A549 (cell line): ENCODE measurements around the gene CDH1. TPM values are rescaled to one million over a fixed set of nuclear protein-coding genes. Genes with fewer than 3 reads are reported as not detected.

Experiments used
- ATAC-seq, 2 experiments: fragments of 200-7000 bp in 1 of 2; fragments of >200 bp in 1 of 2; cut with Nextera tagmentation in 1 of 2; cut with Tn5 transposase in 1 of 2; 3 replicates each; pipeline versions ENCODE4 v1.8.0 to v1.9.1; 2018 to 2020; ENCODE audit warnings: mild to moderate bottlenecking in 1 of 2, moderate library complexity in 1 of 2
- CTCF ChIA-PET: fragments of 300-600 bp; sonication (Branson Sonifier 250); formaldehyde crosslinking; extraction: SDS; loops from one replicate; lab custom pipeline; 2021; ENCODE audit warnings: antibody characterized with exemption, inconsistent platforms; lab: Yijun Ruan, JAX
- POLR2A ChIA-PET: fragments of 350-600 bp; formaldehyde crosslinking; extraction: SDS; loops from one replicate; lab custom pipeline; 2021; ENCODE audit warnings: antibody characterized with exemption, inconsistent platforms; lab: Yijun Ruan, JAX
- DNase-seq, 2 experiments: peaks; one replicate each; pipeline versions ENCODE4 v3.0.0 to v3.0.0-alpha.2; 2011 to 2016; ENCODE audit warnings: low read depth in 1 of 2, low spot score in 1 of 2
- FAIRE-seq: peaks from 2 replicates; lab custom pipeline; 2011; peaks lifted over from hg19 to GRCh38; lab: Jason Lieb, UNC
- H3K27ac ChIP-seq, 2 experiments: fragments of >200 bp; sonication (Bioruptor Twin); formaldehyde crosslinking; 3 replicates each; pipeline ENCODE4 v1.5.1; 2016 to 2017
- H3K4me1 ChIP-seq: fragments of >200 bp; sonication (Bioruptor Twin); formaldehyde crosslinking; 3 replicates; pipeline ENCODE4 v1.6.1; 2016
- H3K4me2 ChIP-seq: fragments of >200 bp; sonication (Bioruptor Twin); formaldehyde crosslinking; 3 replicates; pipeline ENCODE4 v1.6.1; 2016
- H3K4me3 ChIP-seq: fragments of >200 bp; sonication (Bioruptor Twin); formaldehyde crosslinking; 3 replicates; pipeline ENCODE4 v1.5.1; 2016
- H3K9me3 ChIP-seq: fragments of >200 bp; sonication (Bioruptor Twin); formaldehyde crosslinking; 3 replicates; pipeline ENCODE4 v1.6.1; 2016
- BCL3 ChIP-seq: fragments of >200 bp; sonication (Bioruptor Twin); formaldehyde crosslinking; IDR thresholded peaks from 3 replicates; pipeline ENCODE4 v1.6.1; 2016
- CBX8 ChIP-seq: fragments of 200-600 bp; sonication (generic); IDR thresholded peaks from 2 replicates; pipeline ENCODE4 v1.6.1; 2016
- EHF ChIP-seq: fragments of 250-450 bp; sonication (Bioruptor Pico); IDR thresholded peaks from 2 replicates; pipeline ENCODE4 v1.5.0; 2020; ENCODE audit warnings: mild to moderate bottlenecking
- EHMT2 ChIP-seq: fragments of 200-600 bp; sonication (generic); IDR thresholded peaks from 2 replicates; pipeline ENCODE4 v1.6.1; 2016; ENCODE audit warnings: antibody characterized with exemption, low read depth, mild to moderate bottlenecking, moderate library complexity
- FOSB ChIP-seq: fragments of 250-450 bp; sonication (Bioruptor Pico); IDR thresholded peaks from 2 replicates; pipeline ENCODE4 v1.5.0; 2020; ENCODE audit warnings: mild to moderate bottlenecking, moderate library complexity
- FOSL2 ChIP-seq, 2 experiments: fragments of 450-650 bp in 1 of 2; fragments of >200 bp in 1 of 2; sonication (Bioruptor Twin) in 1 of 2; formaldehyde crosslinking; IDR thresholded peaks; 2 replicates each; pipeline versions ENCODE4 v1.5.0 to v1.6.1; 2016 to 2020; ENCODE audit warnings: mild to moderate bottlenecking in 1 of 2, moderate library complexity in 1 of 2
- FOXS1 ChIP-seq: fragments of 250-450 bp; sonication (Bioruptor Pico); IDR thresholded peaks from 2 replicates; pipeline ENCODE4 v1.5.0; 2020; ENCODE audit warnings: mild to moderate bottlenecking, moderate library complexity
- HES2 ChIP-seq: fragments of >200 bp; sonication (Bioruptor Twin); formaldehyde crosslinking; IDR thresholded peaks from 2 replicates; pipeline ENCODE4 v1.6.1; 2016
- HOXA7 ChIP-seq: fragments of 250-450 bp; sonication (Bioruptor Pico); IDR thresholded peaks from 2 replicates; pipeline ENCODE4 v1.5.0; 2020; ENCODE audit warnings: mild to moderate bottlenecking, moderate library complexity
- JUN ChIP-seq, 2 experiments: fragments of >200 bp; sonication (Bioruptor Twin); formaldehyde crosslinking; IDR thresholded peaks; 2 replicates in 1 of 2; 3 replicates in 1 of 2; pipeline ENCODE4 v1.6.1; 2016 to 2017
- JUNB ChIP-seq: fragments of >200 bp; sonication (Bioruptor Twin); formaldehyde crosslinking; IDR thresholded peaks from 2 replicates; pipeline ENCODE4 v1.6.1; 2016
- MAFK ChIP-seq: fragments of 450-650 bp; IDR thresholded peaks from 2 replicates; pipeline ENCODE4 v1.6.1; 2014; ENCODE audit not compliant: partially characterized antibody
- MYC ChIP-seq: IDR thresholded peaks from 2 replicates; pipeline ENCODE4 v1.6.1; 2012; ENCODE audit warnings: mild to moderate bottlenecking, inconsistent platforms, low read length, improper control_type of control experiment, borderline replicate concordance
- NPAS2 ChIP-seq: fragments of 250-450 bp; sonication (Bioruptor Pico); IDR thresholded peaks from 2 replicates; pipeline ENCODE4 v1.8.0; 2022; ENCODE audit warnings: mild to moderate bottlenecking, moderate library complexity, borderline replicate concordance
- PHF8 ChIP-seq: fragments of 200-600 bp; sonication (generic); IDR thresholded peaks from 2 replicates; pipeline ENCODE4 v1.6.1; 2016; ENCODE audit warnings: low read depth, mild to moderate bottlenecking, antibody characterized with exemption, moderate library complexity, borderline replicate concordance
- ZC3H11A ChIP-seq: fragments of 450-650 bp; IDR thresholded peaks from 2 replicates; pipeline ENCODE4 v1.6.1; 2014; ENCODE audit warnings: antibody characterized with exemption, mild to moderate bottlenecking
- ZFP36 ChIP-seq: fragments of 450-650 bp; IDR thresholded peaks from 2 replicates; pipeline ENCODE4 v1.6.1; 2014; ENCODE audit warnings: borderline replicate concordance; ENCODE audit not compliant: partially characterized antibody
- ZSCAN20 ChIP-seq: fragments of 250-450 bp; sonication (Bioruptor Pico); IDR thresholded peaks from 2 replicates; pipeline ENCODE4 v1.8.0; 2022; ENCODE audit warnings: mild to moderate bottlenecking, moderate library complexity
- WGBS: methylation state at CpG from one replicate; pipeline ENCODE4 v1.1.6; 2017; ENCODE audit errors: missing lambda C conversion rate; 5-methylcytosine and 5-hydroxymethylcytosine counted together
- polyA plus RNA-seq, 4 experiments: library from polyadenylated mRNA; depleted of rRNA in 3 of 4; stranded (reverse); fragments of >200 nt; fragmentation: RNase III in 1 of 4; extraction: RNeasy Plus Mini Kit Qiagen cat#74134 plus additional on column Dnase treatment in 1 of 4; gene quantifications; 2 replicates in 3 of 4; 3 replicates in 1 of 4; pipeline ENCODE4 v1.2.3, GENCODE V29; 2011 to 2017

Gene CDH1
- polyA plus RNA-seq, 2 of the 4 experiments (the other 2 are of a cell fraction), result 6.0 to 24.5 TPM

GRCh38 chr16:68851601-68852000, 114.5 kb downstream of the CDH1 start:
- no peak overlapping the region for H3K4me3 ChIP-seq
- no peaks in the 10 kb centered on the region for H3K4me1 ChIP-seq
- no peak for FAIRE-seq
- no peak for ATAC-seq
- no peaks in the 10 kb centered on the region for H3K9me3 ChIP-seq
- H3K4me2 ChIP-seq, result no peak overlapping the region
- H3K27ac ChIP-seq, result no peak overlapping the region
- WGBS, result 90% methylated on average over 2 of the region's 2 CpGs
- TF ChIP-seq MYC (no peak), JUNB (no peak), EHMT2 (no peak), NPAS2 (CRISPR knock-in tag) (no peak), FOSB (no peak)
- TF ChIP-seq, all 56 proteins: peak for 0
- ChIA-PET CTCF (interaction anchor here (1.2 to 1.5 kb wide), 2 partner anchors 272 to 324 kb away, joined by 4 read pairs; no protein-coding TSS in a partner anchor), POLR2A (no interaction called here)
- DNase-seq, result no peak

DNA sequence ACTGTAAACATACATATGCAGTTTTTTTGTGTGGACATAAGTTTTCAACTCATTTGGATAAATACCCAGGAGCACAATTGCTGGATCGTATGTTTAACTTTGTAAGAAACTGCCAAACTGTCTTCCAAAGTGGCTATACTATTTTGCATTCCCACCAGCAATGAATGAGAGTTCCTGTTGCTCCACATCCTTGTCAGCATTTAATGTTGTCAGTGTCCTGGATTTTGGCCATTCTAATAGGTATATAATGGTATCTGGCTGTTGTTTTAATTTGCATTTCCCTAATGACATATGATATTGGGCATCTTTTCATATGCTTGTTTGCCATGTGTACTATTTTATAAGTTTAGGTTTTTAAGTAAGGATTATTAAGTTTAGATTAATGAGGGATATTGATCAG, 120.4 kb downstream of the CDH1 start:
- ChIA-PET POLR2A (no interaction called here), CTCF (interaction anchor here (0.9 kb wide), 1 partner anchor 256 kb away, joined by 3 read pairs; no protein-coding TSS in a partner anchor)
- no peak for TF ChIP-seq FOXS1
- no peak for TF ChIP-seq EHF (CRISPR knock-in tag)
- no peak for TF ChIP-seq ZSCAN20 (CRISPR knock-in tag)
- no peak for TF ChIP-seq HES2
- no peak for TF ChIP-seq ZC3H11A
- TF ChIP-seq JUN (IDR thresholded peaks at IDR 0.05), result no peak
- no peak for TF ChIP-seq HOXA7
- TF ChIP-seq ZFP36, result peak; percentile 19
- no peak overlapping the region for H3K27ac ChIP-seq
- peaks cover 5% of the 10 kb centered on the region; the same call in 1 of the 3 replicates for H3K9me3 ChIP-seq
- DNase-seq (no peak), FAIRE-seq (no peak), ATAC-seq (no peak)
- H3K4me2 ChIP-seq, result no peak overlapping the region
- 88% methylated on average over 1 of the region's 1 CpG for WGBS
- H3K4me1 ChIP-seq, result no peaks in the 10 kb centered on the region
- no peak overlapping the region for H3K4me3 ChIP-seq

DNA sequence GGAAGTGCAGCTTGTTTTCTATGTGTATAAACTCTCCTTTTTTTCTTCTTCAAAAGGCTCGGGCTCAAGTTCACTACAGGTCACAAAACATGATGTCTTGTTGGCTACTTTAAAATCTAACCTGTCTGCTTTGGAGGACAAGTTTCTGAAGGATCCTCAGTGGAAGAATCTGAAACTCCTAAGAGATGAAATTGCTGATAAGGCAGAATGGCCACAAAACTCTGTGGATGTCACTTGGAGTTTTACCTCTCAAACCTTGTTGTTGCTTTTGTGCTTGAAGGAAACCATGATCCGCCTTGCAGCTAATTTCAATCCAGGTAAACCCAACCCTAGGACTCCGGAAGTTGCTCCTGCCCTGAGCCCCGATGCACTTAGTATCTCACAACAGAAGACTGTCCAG, 122.7 kb downstream of the CDH1 start:
- H3K27ac ChIP-seq, result no peak overlapping the region
- no peak overlapping the region for H3K4me2 ChIP-seq
- H3K9me3 ChIP-seq, result peaks cover 5% of the 10 kb centered on the region; the same call in 1 of the 3 replicates
- no peak overlapping the region for H3K4me3 ChIP-seq
- POLR2A ChIA-PET, result no interaction called here
- CTCF ChIA-PET, result interaction anchor here (1.2 to 2.8 kb wide), 3 partner anchors 13 to 331 kb away, joined by 4 to 10 read pairs (median 4); no protein-coding TSS in a partner anchor
- ATAC-seq (no peak), FAIRE-seq (no peak), DNase-seq (no peak)
- TF ChIP-seq MAFK (peak; percentile 89), PHF8 (no peak)
- WGBS, result 94% methylated on average over 4 of the region's 4 CpGs
- H3K4me1 ChIP-seq, result no peaks in the 10 kb centered on the region

- WGBS, result 93% methylated on average over 15 of the region's 15 CpGs
- ATAC-seq, result no peak
- Histone ChIP-seq H3K9me3 (peaks cover 5% of the 10 kb centered on the region; the same call in 1 of the 3 replicates), H3K27ac (no peak overlapping the region), H3K4me2 (no peak overlapping the region), H3K4me3 (no peak overlapping the region), H3K4me1 (no peaks in the 10 kb centered on the region)
- no peak for TF ChIP-seq MYC
- no peak for TF ChIP-seq NPAS2 (CRISPR knock-in tag)
- no peak for TF ChIP-seq CBX8
- no peak for TF ChIP-seq JUN (IDR thresholded peaks at IDR 0.05)
- TF ChIP-seq BCL3, result no peak
- no peak for TF ChIP-seq FOSL2 (IDR thresholded peaks at IDR 0.05)
- no peak for TF ChIP-seq FOSL2 (CRISPR knock-in tag; IDR thresholded peaks at IDR 0.05)
- ChIA-PET CTCF (interaction anchor here (0.6 to 2.0 kb wide), 5 partner anchors 14 to 263 kb away, joined by 3 to 13 read pairs (median 4); no protein-coding TSS in a partner anchor), POLR2A (no interaction called here)
- no peak for FAIRE-seq
- no peak for DNase-seq
Measured at GRCh38 chr16:68860978-68861892, 124.1 kb downstream of the CDH1 start.
